GM12864 (cell line): ENCODE data around the gene SOX6.

ENCODE experiments used
- DNase-seq: peaks from one replicate; pipeline ENCODE4 v3.0.0-alpha.2; 2011; ENCODE audit warnings: low read depth
- H3K4me3 ChIP-seq: 2 replicates; pipeline ENCODE4 v1.5.1; 2011; ENCODE audit warnings: mild to moderate bottlenecking, low read depth, low read length, control low read depth
- TF ChIP-seq, protein P1 (sequence below): IDR thresholded peaks from 2 replicates; pipeline ENCODE4 v1.5.1; 2011; ENCODE audit warnings: low read depth, mild to moderate bottlenecking, moderate library complexity, low read length, control low read depth, inconsistent platforms; ENCODE audit errors: missing control alignments

The SOX6 gene

GRCh38 chr11:16322190-16322589 lies 34.2 kb downstream of the SOX6 start:
- TF ChIP-seq, protein P1, sequence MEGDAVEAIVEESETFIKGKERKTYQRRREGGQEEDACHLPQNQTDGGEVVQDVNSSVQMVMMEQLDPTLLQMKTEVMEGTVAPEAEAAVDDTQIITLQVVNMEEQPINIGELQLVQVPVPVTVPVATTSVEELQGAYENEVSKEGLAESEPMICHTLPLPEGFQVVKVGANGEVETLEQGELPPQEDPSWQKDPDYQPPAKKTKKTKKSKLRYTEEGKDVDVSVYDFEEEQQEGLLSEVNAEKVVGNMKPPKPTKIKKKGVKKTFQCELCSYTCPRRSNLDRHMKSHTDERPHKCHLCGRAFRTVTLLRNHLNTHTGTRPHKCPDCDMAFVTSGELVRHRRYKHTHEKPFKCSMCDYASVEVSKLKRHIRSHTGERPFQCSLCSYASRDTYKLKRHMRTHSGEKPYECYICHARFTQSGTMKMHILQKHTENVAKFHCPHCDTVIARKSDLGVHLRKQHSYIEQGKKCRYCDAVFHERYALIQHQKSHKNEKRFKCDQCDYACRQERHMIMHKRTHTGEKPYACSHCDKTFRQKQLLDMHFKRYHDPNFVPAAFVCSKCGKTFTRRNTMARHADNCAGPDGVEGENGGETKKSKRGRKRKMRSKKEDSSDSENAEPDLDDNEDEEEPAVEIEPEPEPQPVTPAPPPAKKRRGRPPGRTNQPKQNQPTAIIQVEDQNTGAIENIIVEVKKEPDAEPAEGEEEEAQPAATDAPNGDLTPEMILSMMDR: no peak
- DNase-seq: no peak
- no peak overlapping the region for H3K4me3 ChIP-seq

GRCh38 chr11:16321148-16321547 lies 35.2 kb downstream of the SOX6 start:
- no peak overlapping the region for H3K4me3 ChIP-seq
- TF ChIP-seq, protein P1: no peak
- no peak for DNase-seq

DNA sequence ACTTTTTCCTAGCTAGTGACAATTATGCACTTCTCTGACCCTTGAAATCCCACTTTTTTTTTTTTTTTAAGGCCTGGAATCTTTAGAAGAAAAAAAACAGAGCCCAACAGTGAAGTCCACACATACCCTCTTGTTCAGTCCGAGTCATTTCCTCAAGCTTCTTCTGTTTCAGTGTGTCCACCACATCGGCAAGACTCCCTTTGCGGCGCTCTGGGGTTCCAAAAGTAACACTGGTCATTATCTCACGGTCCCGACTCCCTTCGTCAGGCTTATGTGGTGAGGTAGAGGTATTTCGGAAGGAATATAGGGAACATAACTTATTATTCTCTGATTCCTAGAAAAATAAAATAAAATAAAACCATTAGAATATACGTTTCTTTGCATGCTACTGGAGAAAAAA lies 38.0 kb downstream of the SOX6 start:
- no peak for DNase-seq
- TF ChIP-seq, protein P1: no peak
- no peak overlapping the region for H3K4me3 ChIP-seq

DNA sequence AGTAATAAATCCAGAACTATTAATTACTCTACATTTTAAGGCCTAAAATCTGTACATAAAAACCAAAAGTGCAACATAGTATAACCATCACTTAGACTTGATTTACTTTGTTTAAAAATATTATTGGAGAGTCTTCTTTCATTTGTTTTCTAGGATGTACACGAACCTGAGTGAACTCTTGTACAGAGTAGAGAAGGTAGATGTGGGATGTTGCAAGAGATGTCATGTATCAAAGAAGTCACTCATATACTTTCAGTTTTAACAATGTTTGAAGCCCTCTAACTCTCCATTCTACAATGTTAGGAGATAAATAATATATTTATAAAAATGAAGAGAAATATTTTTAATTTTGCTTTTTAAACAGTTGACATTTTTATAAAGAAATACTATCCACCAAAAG lies 38.6 kb downstream of the SOX6 start:
- H3K4me3 ChIP-seq: no peak overlapping the region
- DNase-seq: no peak
- TF ChIP-seq, protein P1: no peak

GRCh38 chr11:16313846-16314245 lies 42.5 kb downstream of the SOX6 start:
- DNase-seq: no peak
- H3K4me3 ChIP-seq: no peak overlapping the region
- TF ChIP-seq, protein P1: no peak

DNA sequence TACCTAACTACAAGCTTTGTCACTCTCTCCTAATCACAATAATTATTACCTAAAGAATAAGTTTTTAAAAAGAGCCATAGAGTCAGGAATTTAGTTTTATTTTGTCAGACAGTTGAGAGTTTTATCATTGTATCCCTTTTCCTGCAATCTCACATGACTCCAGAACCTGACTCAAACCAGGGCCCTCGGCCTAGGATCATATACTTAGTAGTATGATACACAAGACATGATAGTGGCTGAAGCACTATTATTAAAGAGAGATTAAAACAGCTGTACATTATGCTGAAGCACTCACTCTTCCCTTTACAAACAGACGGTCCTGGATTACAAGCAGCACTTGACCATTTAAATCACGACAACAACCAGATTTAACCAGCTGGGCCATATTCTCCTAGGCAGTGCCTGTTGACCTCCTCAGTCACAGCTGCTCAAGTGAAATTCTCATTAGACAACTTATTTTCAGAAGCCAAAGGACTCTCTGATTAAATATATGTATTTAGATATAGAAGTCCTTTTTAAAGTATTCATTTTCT lies 44.0 kb downstream of the SOX6 start:
- TF ChIP-seq, protein P1: no peak
- no peak overlapping the region for H3K4me3 ChIP-seq
- no peak for DNase-seq

DNA sequence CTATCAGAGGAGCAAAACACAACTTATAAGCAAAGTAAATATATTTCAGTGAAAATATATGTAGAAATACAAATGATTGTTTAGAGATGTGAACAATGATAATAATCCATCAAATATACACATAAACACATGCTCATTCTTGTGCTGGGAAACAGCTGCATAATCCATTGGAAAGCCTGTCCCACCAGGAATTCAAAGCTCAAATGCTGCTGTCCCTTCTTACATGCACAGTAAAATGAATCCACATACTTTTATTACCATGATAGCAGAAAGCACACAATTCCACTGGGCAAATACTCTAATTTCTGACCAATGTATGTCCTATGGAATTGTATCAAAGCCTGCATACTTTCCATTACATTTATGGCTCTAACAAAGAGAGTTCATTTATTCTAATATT lies 44.5 kb downstream of the SOX6 start:
- no peak for DNase-seq
- H3K4me3 ChIP-seq: no peak overlapping the region
- TF ChIP-seq, protein P1: no peak
